Tibial artery (tissue), 4 donors: Measurements from ENCODE around the gene RNF217.

Experiments used
- DNase-seq, 2 donors: peaks; one replicate each; pipeline ENCODE4 v3.0.0-alpha.2; 2019
- H3K27ac ChIP-seq, 2 donors: fragments of 200-600 bp; sonication (generic) in 1 of 2; 1 replicate in 1 of 2; 2 replicates in 1 of 2; pipeline ENCODE4 v1.5.1; 2018 to 2019; ENCODE audit warnings: mild to moderate bottlenecking in 1 of 2
- H3K27me3 ChIP-seq, 2 donors: fragments of 200-600 bp; sonication (generic) in 1 of 2; one replicate each; pipeline versions ENCODE4 v1.5.1 to v1.6.0; 2016 to 2019
- H3K36me3 ChIP-seq, 3 donors: fragments of 200-600 bp; sonication (generic) in 2 of 3; one replicate each; pipeline ENCODE4 v1.5.1; 2016 to 2019; ENCODE audit warnings: mild to moderate bottlenecking in 2 of 3
- H3K4me1 ChIP-seq, 4 donors: fragments of 200-600 bp; sonication (generic) in 2 of 4; 1 replicate in 3 of 4; 2 replicates in 1 of 4; pipeline ENCODE4 v1.5.1; 2016 to 2019
- H3K4me3 ChIP-seq, 2 donors: fragments of 200-600 bp; sonication (generic) in 1 of 2; 1 replicate in 1 of 2; 2 replicates in 1 of 2; pipeline ENCODE4 v1.5.1; 2018 to 2019; ENCODE audit warnings: mild to moderate bottlenecking in 2 of 2
- H3K9me3 ChIP-seq, 3 donors: fragments of 200-600 bp; sonication (generic) in 1 of 3; one replicate each; pipeline ENCODE4 v1.5.1; 2016 to 2019
- intact Hi-C: fragments of 100-400 bp; cut with DNase I; formaldehyde crosslinking; loops from one replicate; pipeline ENCODE4 v1.15.0; 2023; ENCODE audit warnings: low total_unique reads
- TF ChIP-seq, protein P1 (sequence below), 2 experiments: fragments of 200-600 bp in 1 of 2; fragments of 450-650 bp in 1 of 2; IDR thresholded peaks; one replicate each; pipeline ENCODE4 v1.5.1; 2017 to 2019; ENCODE audit warnings: antibody characterized with exemption in 2 of 2, mild to moderate bottlenecking in 1 of 2, moderate library complexity in 1 of 2

RNF217 gene

GRCh38 chr6:125083684-125083990 is 121.4 kb downstream of the RNF217 start:
- no peak for DNase-seq
- intact Hi-C loops, result no loop called here
- Histone ChIP-seq H3K4me3 (no peak overlapping the region), H3K27me3 (no peaks in the 10 kb centered on the region), H3K4me1 (peaks cover 0 to 23% (median 2%) of the 10 kb centered on the region in 4 donors), H3K27ac (no peak overlapping the region), H3K36me3 (peaks cover 0 to 21% (median 9%) of the 10 kb centered on the region in 3 donors), H3K9me3 (no peaks in the 10 kb centered on the region)
- TF ChIP-seq, protein P1, sequence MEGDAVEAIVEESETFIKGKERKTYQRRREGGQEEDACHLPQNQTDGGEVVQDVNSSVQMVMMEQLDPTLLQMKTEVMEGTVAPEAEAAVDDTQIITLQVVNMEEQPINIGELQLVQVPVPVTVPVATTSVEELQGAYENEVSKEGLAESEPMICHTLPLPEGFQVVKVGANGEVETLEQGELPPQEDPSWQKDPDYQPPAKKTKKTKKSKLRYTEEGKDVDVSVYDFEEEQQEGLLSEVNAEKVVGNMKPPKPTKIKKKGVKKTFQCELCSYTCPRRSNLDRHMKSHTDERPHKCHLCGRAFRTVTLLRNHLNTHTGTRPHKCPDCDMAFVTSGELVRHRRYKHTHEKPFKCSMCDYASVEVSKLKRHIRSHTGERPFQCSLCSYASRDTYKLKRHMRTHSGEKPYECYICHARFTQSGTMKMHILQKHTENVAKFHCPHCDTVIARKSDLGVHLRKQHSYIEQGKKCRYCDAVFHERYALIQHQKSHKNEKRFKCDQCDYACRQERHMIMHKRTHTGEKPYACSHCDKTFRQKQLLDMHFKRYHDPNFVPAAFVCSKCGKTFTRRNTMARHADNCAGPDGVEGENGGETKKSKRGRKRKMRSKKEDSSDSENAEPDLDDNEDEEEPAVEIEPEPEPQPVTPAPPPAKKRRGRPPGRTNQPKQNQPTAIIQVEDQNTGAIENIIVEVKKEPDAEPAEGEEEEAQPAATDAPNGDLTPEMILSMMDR (IDR thresholded peaks at IDR 0.05), result no peak

DNA sequence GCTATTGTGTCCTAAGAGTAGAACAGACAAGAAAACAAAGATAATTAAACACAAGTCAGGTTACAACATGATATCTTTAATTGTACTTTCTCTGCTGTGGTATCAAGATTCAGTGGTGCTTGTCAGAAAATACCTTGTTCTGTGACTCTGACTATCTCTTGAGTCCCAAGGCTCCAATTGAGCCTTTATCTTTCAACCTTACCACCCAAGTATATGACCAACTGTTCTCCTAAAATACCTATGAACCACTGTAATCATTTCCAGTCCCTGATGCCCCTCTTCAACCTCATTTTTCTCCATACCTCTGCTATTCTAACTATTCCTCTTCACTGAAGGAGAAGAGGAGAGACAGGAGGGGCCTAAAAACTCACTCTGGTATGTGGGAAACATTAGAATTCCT is 124.5 kb downstream of the RNF217 start:
- Histone ChIP-seq H3K27ac (no peak overlapping the region), H3K36me3 (peaks cover 0 to 17% (median 9%) of the 10 kb centered on the region in 3 donors), H3K9me3 (no peaks in the 10 kb centered on the region), H3K4me3 (no peak overlapping the region), H3K27me3 (no peaks in the 10 kb centered on the region), H3K4me1 (peaks cover 0 to 11% (median 2%) of the 10 kb centered on the region in 4 donors)
- intact Hi-C loops, result no loop called here
- no peak for DNase-seq
- TF ChIP-seq, protein P1 (IDR thresholded peaks at IDR 0.05), result no peak

DNA sequence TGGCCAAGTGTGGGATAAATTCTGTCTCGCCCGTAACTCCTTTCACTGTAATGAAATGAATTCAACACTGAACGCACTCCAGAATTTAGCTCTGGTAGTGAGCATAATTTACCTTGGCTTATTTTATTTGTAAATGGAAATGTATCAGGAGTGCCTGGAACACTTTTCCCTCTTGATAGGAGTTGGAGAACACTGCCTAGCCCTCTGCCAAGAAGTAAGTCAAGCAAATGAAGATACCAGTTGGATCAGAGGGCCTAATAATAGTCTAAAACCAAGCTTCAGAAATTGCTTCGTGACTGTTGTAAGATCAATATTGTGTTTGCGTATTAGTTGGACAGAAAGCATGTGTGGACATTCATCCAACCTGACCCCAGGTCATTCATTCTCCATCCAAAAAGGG is 126.7 kb downstream of the RNF217 start:
- TF ChIP-seq, protein P1 (IDR thresholded peaks at IDR 0.05), result no peak
- H3K9me3 ChIP-seq, result no peaks in the 10 kb centered on the region
- peaks cover 0 to 11% (median 2%) of the 10 kb centered on the region in 4 donors for H3K4me1 ChIP-seq
- no peak overlapping the region for H3K27ac ChIP-seq
- H3K27me3 ChIP-seq, result no peaks in the 10 kb centered on the region
- intact Hi-C loops, result no loop called here
- no peak overlapping the region for H3K4me3 ChIP-seq
- no peaks in the 10 kb centered on the region for H3K36me3 ChIP-seq
- no peak for DNase-seq

- H3K27ac ChIP-seq, result no peak overlapping the region
- no peak overlapping the region for H3K4me3 ChIP-seq
- intact Hi-C loops, result no loop called here
- H3K36me3 ChIP-seq, result no peaks in the 10 kb centered on the region
- peaks cover 0 to 5% (median 2%) of the 10 kb centered on the region in 4 donors for H3K4me1 ChIP-seq
- H3K9me3 ChIP-seq, result no peaks in the 10 kb centered on the region
- no peak for DNase-seq
- TF ChIP-seq, protein P1 (IDR thresholded peaks at IDR 0.05), result no peak
- H3K27me3 ChIP-seq, result no peaks in the 10 kb centered on the region
Observed at GRCh38 chr6:125094563-125094962, 132.3 kb downstream of the RNF217 start.

- no peak overlapping the region for H3K4me3 ChIP-seq
- no peak for DNase-seq
- no peaks in the 10 kb centered on the region for H3K36me3 ChIP-seq
- H3K27ac ChIP-seq, result no peak overlapping the region
- TF ChIP-seq, protein P1 (IDR thresholded peaks at IDR 0.05), result no peak
- no peaks in the 10 kb centered on the region for H3K27me3 ChIP-seq
- intact Hi-C loops, result loop anchor here (5.0 kb wide), 1 partner anchor 133 kb away; the partner anchor contains the start of gene RNF217
- no peaks in the 10 kb centered on the region for H3K9me3 ChIP-seq
- H3K4me1 ChIP-seq, result peaks cover 0 to 16% (median 2%) of the 10 kb centered on the region in 4 donors
Observed at GRCh38 chr6:125095580-125096301, 133.5 kb downstream of the RNF217 start.
